IMR-90 (cell line): ENCODE data around the gene IP6K3. TPM values are rescaled to one million over a fixed set of nuclear protein-coding genes. Genes with fewer than 3 reads are reported as not detected.

Experiments used
- ATAC-seq: fragments of 200-7000 bp; cut with Tn5 transposase; 2 replicates; pipeline ENCODE4 v1.9.1; 2020; ENCODE audit warnings: low read depth, mild to moderate bottlenecking, moderate library complexity
- BruUV-seq: library from RNA; stranded (reverse); fragments of 400-500 nt; replicated peaks from 2 replicates; lab custom pipeline; 2021; lab: Mats Ljungman, UMichigan
- CTCF ChIA-PET: fragments of 300-600 bp; formaldehyde crosslinking; extraction: SDS; loops from one replicate; lab custom pipeline; 2021; ENCODE audit warnings: antibody characterized with exemption; lab: Yijun Ruan, JAX
- POLR2A ChIA-PET: fragments of 300-600 bp; sonication (Branson Sonifier 250); formaldehyde crosslinking; loops from one replicate; lab custom pipeline; 2022; ENCODE audit warnings: antibody characterized with exemption; ENCODE audit not compliant: unreplicated experiment; lab: Charles Lee
- DNase-seq: peaks from one replicate; pipeline ENCODE4 v3.0.0; 2013
- H2AFZ ChIP-seq: replicated peaks from 2 replicates; pipeline ENCODE3; 2013; ENCODE audit warnings: low read length, mild to moderate bottlenecking; ENCODE audit not compliant: poor library complexity
- H2AK5ac ChIP-seq: 2 replicates; pipeline ENCODE4 v1.6.1; 2013; ENCODE audit warnings: low read depth, low read length, inconsistent platforms
- H2AK9ac ChIP-seq: replicated peaks from 2 replicates; pipeline ENCODE3; 2013; ENCODE audit warnings: mild to moderate bottlenecking, low read depth, low read length, moderate library complexity; ENCODE audit not compliant: poor library complexity
- H2BK120ac ChIP-seq: 2 replicates; pipeline ENCODE4 v1.6.1; 2013; ENCODE audit warnings: low read depth, low read length, inconsistent platforms
- H2BK15ac ChIP-seq: 3 replicates; pipeline ENCODE4 v1.6.1; 2013; ENCODE audit warnings: low read depth, low read length, inconsistent platforms
- H2BK20ac ChIP-seq: 2 replicates; pipeline ENCODE4 v1.6.1; 2013; ENCODE audit warnings: low read depth, mild to moderate bottlenecking, inconsistent platforms, low read length, moderate library complexity
- H2BK5ac ChIP-seq: 2 replicates; pipeline ENCODE4 v1.6.1; 2013; ENCODE audit warnings: mild to moderate bottlenecking, low read depth, low read length, inconsistent platforms; ENCODE audit not compliant: poor library complexity, severe bottlenecking
- H3K14ac ChIP-seq: replicated peaks from 2 replicates; pipeline ENCODE4 v1.6.1; 2013; ENCODE audit warnings: low read depth, low read length, inconsistent platforms
- H3K18ac ChIP-seq: 2 replicates; pipeline ENCODE4 v1.6.1; 2013; ENCODE audit warnings: low read depth, low read length, control low read depth
- H3K23ac ChIP-seq: 2 replicates; pipeline ENCODE4 v1.6.1; 2013; ENCODE audit warnings: low read depth, low read length, inconsistent platforms
- H3K27ac ChIP-seq: 2 replicates; pipeline ENCODE4 v1.5.1; 2013; ENCODE audit warnings: mild to moderate bottlenecking, control low read depth, low read length; ENCODE audit not compliant: insufficient read depth
- H3K27me3 ChIP-seq: 2 replicates; pipeline ENCODE4 v1.6.1; 2013; ENCODE audit warnings: low read length; ENCODE audit not compliant: control insufficient read depth, insufficient read depth
- H3K36me3 ChIP-seq: 2 replicates; pipeline ENCODE4 v1.6.1; 2013; ENCODE audit warnings: low read length, mixed read lengths; ENCODE audit not compliant: control insufficient read depth, insufficient read depth
- H3K4ac ChIP-seq: 2 replicates; pipeline ENCODE4 v1.6.1; 2013; ENCODE audit warnings: low read depth, low read length, inconsistent platforms
- H3K4me1 ChIP-seq: 2 replicates; pipeline ENCODE4 v1.6.1; 2013; ENCODE audit warnings: low read length, mixed read lengths; ENCODE audit not compliant: control insufficient read depth, insufficient read depth
- H3K4me2 ChIP-seq: 2 replicates; pipeline ENCODE4 v1.6.1; 2013; ENCODE audit warnings: low read depth, mild to moderate bottlenecking, control low read depth, low read length, moderate library complexity
- H3K4me3 ChIP-seq: 2 replicates; pipeline ENCODE4 v1.5.1; 2013; ENCODE audit warnings: low read depth, mild to moderate bottlenecking, control low read depth, low read length, moderate library complexity; ENCODE audit not compliant: insufficient read depth
- H3K56ac ChIP-seq: 2 replicates; pipeline ENCODE4 v1.6.1; 2013; ENCODE audit warnings: low read length, inconsistent platforms; ENCODE audit not compliant: insufficient read depth; ENCODE audit errors: extremely low read depth
- H3K79me1 ChIP-seq, 2 experiments: 2 replicates each; pipeline ENCODE4 v1.6.1; 2013; ENCODE audit warnings: low read length in 2 of 2, inconsistent platforms in 1 of 2, low read depth in 1 of 2
- H3K9ac ChIP-seq: 2 replicates; pipeline ENCODE4 v1.6.1; 2013; ENCODE audit warnings: low read depth, low read length, control low read depth
- H3K9me1 ChIP-seq: 2 replicates; pipeline ENCODE4 v1.6.1; 2013; ENCODE audit warnings: low read length, inconsistent platforms; ENCODE audit not compliant: insufficient read depth
- H3K9me3 ChIP-seq: 2 replicates; pipeline ENCODE4 v1.6.1; 2013; ENCODE audit warnings: low read length; ENCODE audit not compliant: control insufficient read depth, insufficient read depth
- H4K20me1 ChIP-seq: 2 replicates; pipeline ENCODE4 v1.6.1; 2013; ENCODE audit warnings: low read length, inconsistent platforms; ENCODE audit not compliant: insufficient read depth
- H4K5ac ChIP-seq: 2 replicates; pipeline ENCODE4 v1.6.1; 2013; ENCODE audit warnings: mild to moderate bottlenecking, low read depth, low read length, control low read depth
- H4K8ac ChIP-seq, 2 experiments: 2 replicates each; pipeline ENCODE4 v1.6.1; 2013; ENCODE audit warnings: low read depth in 2 of 2, low read length in 2 of 2, control low read depth in 1 of 2, inconsistent platforms in 1 of 2
- H4K91ac ChIP-seq: 2 replicates; pipeline ENCODE4 v1.6.1; 2013; ENCODE audit warnings: low read depth, low read length, inconsistent platforms; ENCODE audit not compliant: insufficient read depth
- BHLHE40 ChIP-seq: fragments of 150-350 bp; IDR thresholded peaks from 2 replicates; pipeline ENCODE4 v1.6.1; 2016; ENCODE audit warnings: mild to moderate bottlenecking, low read depth, low read length
- CEBPB ChIP-seq: IDR thresholded peaks from 2 replicates; pipeline ENCODE4 v1.6.1; 2012; ENCODE audit warnings: low read depth, low read length, improper control_type of control experiment
- FOS ChIP-seq: fragments of 150-350 bp; IDR thresholded peaks from 2 replicates; pipeline ENCODE4 v1.6.1; 2016; ENCODE audit warnings: low read depth, low read length
- MAFK ChIP-seq: IDR thresholded peaks from 2 replicates; pipeline ENCODE4 v1.6.1; 2012; ENCODE audit warnings: low read depth, low read length, improper control_type of control experiment
- MAZ ChIP-seq: IDR thresholded peaks from 2 replicates; pipeline ENCODE4 v1.6.1; 2012; ENCODE audit warnings: low read depth, mild to moderate bottlenecking, low read length, improper control_type of control experiment, moderate library complexity, borderline replicate concordance
- MXI1 ChIP-seq: IDR thresholded peaks from 2 replicates; pipeline ENCODE4 v1.6.1; 2012; ENCODE audit warnings: low read depth, mild to moderate bottlenecking, low read length, moderate library complexity, borderline replicate concordance
- POLR2A ChIP-seq: IDR thresholded peaks from 2 replicates; pipeline ENCODE4 v1.6.1; 2012; ENCODE audit warnings: mild to moderate bottlenecking, low read depth, low read length
- RAD21 ChIP-seq: IDR thresholded peaks from 2 replicates; pipeline ENCODE4 v1.6.1; 2012; ENCODE audit warnings: low read length, improper control_type of control experiment
- RCOR1 ChIP-seq: IDR thresholded peaks from 2 replicates; pipeline ENCODE4 v1.6.1; 2012; ENCODE audit warnings: mild to moderate bottlenecking, low read length, improper control_type of control experiment; ENCODE audit not compliant: insufficient replicate concordance
- RFX5 ChIP-seq: IDR thresholded peaks from 2 replicates; pipeline ENCODE4 v1.8.0; 2012; ENCODE audit warnings: low read depth, mild to moderate bottlenecking, low read length, moderate library complexity
- SMC3 ChIP-seq: fragments of 150-350 bp; IDR thresholded peaks from 2 replicates; pipeline ENCODE4 v1.6.1; 2016; ENCODE audit warnings: low read depth, mild to moderate bottlenecking, antibody characterized with exemption, low read length, moderate library complexity
- WGBS, 2 experiments: methylation state at CpG; one replicate each; pipeline versions ENCODE4 v1.1.5 to v1.1.7; 2013; ENCODE audit warnings: missing lambda C conversion rate in 2 of 2; ENCODE audit not compliant: insufficient read length in 1 of 2; ENCODE audit errors: extremely low coverage in 2 of 2; 5-methylcytosine and 5-hydroxymethylcytosine counted together
- dilution Hi-C: fragments of 300-500 bp; cut with HindIII; formaldehyde crosslinking; loops from one replicate; pipeline ENCODE4 v1.14.3; 2018; ENCODE audit warnings: low sequenced_read_pairs; ENCODE audit not compliant: unreplicated experiment
- in situ Hi-C: fragments of 300-500 bp; cut with MboI; formaldehyde crosslinking; loops from 3 replicates; pipeline ENCODE4 v1.14.3; 2019; ENCODE audit warnings: low sequenced_read_pairs, inconsistent platforms, mixed read lengths
- intact Hi-C: fragments of 100-400 bp; cut with micrococcal nuclease; formaldehyde crosslinking; loops from 2 replicates; pipeline ENCODE4 v1.10.0; 2022
- polyA plus RNA-seq, 3 experiments: library from polyadenylated mRNA; depleted of rRNA; stranded (reverse); fragments of >200 nt; gene quantifications; 2 replicates each; pipeline ENCODE4 v1.2.3, GENCODE V29; 2012; ENCODE audit warnings: low replicate concordance in 1 of 3
- total RNA-seq: library from RNA; depleted of rRNA; stranded (reverse); fragments of >200 nt; gene quantifications from 2 replicates; pipeline ENCODE4 v1.2.3, GENCODE V29; 2012
- TF ChIP-seq, protein P1 (sequence below): fragments of 150-350 bp; IDR thresholded peaks from 2 replicates; pipeline ENCODE4 v1.6.1; 2017; ENCODE audit warnings: mild to moderate bottlenecking, antibody characterized with exemption, low read length, low read depth
- TF ChIP-seq, protein P2 (sequence below): conservative IDR thresholded peaks from 2 replicates; pipeline ENCODE4 v1.5.1; 2012; ENCODE audit warnings: mild to moderate bottlenecking, low read depth, low read length, improper control_type of control experiment
- TF ChIP-seq, protein P3 (sequence below): fragments of 150-350 bp; IDR thresholded peaks from 2 replicates; pipeline ENCODE4 v1.6.1; 2016; ENCODE audit warnings: low read depth, mild to moderate bottlenecking, low read length, moderate library complexity, borderline replicate concordance

Gene IP6K3
- total and polyA plus RNA-seq, 2 of the 4 experiments (the other 2 are of a cell fraction): 0.18 to 0.51 TPM

DNA sequence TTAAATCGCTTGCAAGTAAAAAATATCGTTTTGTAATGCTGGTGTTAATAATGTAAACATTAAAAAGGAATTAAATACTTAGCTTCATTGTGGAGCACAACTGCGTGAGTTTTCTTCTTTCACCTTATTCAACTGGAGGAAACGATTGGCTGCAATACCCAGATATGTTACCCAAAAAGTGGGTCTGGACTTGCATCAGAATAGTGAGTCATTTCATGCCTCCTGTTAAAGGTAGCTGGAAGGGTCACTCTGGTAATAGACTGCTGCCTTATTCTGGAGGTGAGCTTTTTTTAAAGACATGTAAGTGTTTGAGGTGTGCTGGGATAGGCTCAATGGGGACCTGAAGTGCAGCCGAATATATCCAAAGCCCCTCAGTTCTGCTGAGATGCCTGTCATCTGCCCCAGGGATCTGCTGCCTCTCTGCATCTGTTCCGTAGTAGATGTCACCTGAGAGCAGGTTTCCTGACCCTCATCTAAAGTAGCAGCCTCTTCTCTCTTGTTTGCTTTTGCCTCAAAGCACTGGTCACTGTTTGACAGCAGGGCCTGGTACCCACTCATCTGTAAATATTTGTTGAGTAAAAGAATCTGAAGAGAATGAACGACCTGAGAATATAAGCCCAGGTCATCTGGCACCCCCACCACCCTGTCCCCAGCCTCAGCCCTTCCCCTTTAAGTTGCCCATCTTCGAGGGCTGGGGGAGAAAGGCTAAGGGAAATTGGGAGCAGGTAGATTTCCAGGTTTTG lies 29.6 kb downstream of the IP6K3 start:
- no peak for TF ChIP-seq BHLHE40
- no peak for TF ChIP-seq CEBPB
- TF ChIP-seq, protein P1, sequence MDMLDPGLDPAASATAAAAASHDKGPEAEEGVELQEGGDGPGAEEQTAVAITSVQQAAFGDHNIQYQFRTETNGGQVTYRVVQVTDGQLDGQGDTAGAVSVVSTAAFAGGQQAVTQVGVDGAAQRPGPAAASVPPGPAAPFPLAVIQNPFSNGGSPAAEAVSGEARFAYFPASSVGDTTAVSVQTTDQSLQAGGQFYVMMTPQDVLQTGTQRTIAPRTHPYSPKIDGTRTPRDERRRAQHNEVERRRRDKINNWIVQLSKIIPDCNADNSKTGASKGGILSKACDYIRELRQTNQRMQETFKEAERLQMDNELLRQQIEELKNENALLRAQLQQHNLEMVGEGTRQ: no peak
- TF ChIP-seq RCOR1: no peak
- TF ChIP-seq, protein P2, sequence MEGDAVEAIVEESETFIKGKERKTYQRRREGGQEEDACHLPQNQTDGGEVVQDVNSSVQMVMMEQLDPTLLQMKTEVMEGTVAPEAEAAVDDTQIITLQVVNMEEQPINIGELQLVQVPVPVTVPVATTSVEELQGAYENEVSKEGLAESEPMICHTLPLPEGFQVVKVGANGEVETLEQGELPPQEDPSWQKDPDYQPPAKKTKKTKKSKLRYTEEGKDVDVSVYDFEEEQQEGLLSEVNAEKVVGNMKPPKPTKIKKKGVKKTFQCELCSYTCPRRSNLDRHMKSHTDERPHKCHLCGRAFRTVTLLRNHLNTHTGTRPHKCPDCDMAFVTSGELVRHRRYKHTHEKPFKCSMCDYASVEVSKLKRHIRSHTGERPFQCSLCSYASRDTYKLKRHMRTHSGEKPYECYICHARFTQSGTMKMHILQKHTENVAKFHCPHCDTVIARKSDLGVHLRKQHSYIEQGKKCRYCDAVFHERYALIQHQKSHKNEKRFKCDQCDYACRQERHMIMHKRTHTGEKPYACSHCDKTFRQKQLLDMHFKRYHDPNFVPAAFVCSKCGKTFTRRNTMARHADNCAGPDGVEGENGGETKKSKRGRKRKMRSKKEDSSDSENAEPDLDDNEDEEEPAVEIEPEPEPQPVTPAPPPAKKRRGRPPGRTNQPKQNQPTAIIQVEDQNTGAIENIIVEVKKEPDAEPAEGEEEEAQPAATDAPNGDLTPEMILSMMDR: no peak
- no peak for TF ChIP-seq SMC3
- TF ChIP-seq RAD21: no peak
- no peak for TF ChIP-seq RFX5
- TF ChIP-seq MAZ: no peak
- TF ChIP-seq, protein P3, sequence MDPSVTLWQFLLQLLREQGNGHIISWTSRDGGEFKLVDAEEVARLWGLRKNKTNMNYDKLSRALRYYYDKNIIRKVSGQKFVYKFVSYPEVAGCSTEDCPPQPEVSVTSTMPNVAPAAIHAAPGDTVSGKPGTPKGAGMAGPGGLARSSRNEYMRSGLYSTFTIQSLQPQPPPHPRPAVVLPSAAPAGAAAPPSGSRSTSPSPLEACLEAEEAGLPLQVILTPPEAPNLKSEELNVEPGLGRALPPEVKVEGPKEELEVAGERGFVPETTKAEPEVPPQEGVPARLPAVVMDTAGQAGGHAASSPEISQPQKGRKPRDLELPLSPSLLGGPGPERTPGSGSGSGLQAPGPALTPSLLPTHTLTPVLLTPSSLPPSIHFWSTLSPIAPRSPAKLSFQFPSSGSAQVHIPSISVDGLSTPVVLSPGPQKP: no peak
- TF ChIP-seq FOS: no peak
- TF ChIP-seq MXI1: no peak
- no peak for TF ChIP-seq MAFK
- TF ChIP-seq POLR2A: no peak
- H2BK120ac ChIP-seq: no peak overlapping the region
- no peak overlapping the region for H3K27ac ChIP-seq
- no peaks in the 10 kb centered on the region for H3K9me3 ChIP-seq
- BruUV-seq: no TSS peak
- H2BK15ac ChIP-seq: no peak overlapping the region
- dilution Hi-C loops (no loop called here), intact Hi-C loops (no loop called here), in situ Hi-C loops (loop anchor here (10.0 kb wide), 1 partner anchor 438 kb away; no protein-coding TSS in a partner anchor)
- no peak overlapping the region for H2BK20ac ChIP-seq
- H3K9me1 ChIP-seq: no peaks in the 10 kb centered on the region
- no peak overlapping the region for H4K8ac ChIP-seq
- H3K18ac ChIP-seq: no peak overlapping the region
- POLR2A ChIA-PET: no interaction called here
- H3K79me1 ChIP-seq: no peaks in the 10 kb centered on the region
- no peaks in the 10 kb centered on the region for H3K36me3 ChIP-seq
- no peak overlapping the region for H3K4ac ChIP-seq
- no peak overlapping the region for H3K4me3 ChIP-seq
- no peak overlapping the region for H2AK9ac ChIP-seq
- H3K4me2 ChIP-seq: no peak overlapping the region
- H2AFZ ChIP-seq: no peak overlapping the region
- no peak overlapping the region for H3K9ac ChIP-seq
- H3K27me3 ChIP-seq: peaks cover 47% of the 10 kb centered on the region
- no peak overlapping the region for H4K5ac ChIP-seq
- H3K23ac ChIP-seq: no peak overlapping the region
- H4K91ac ChIP-seq: no peak overlapping the region
- no peaks in the 10 kb centered on the region for H4K20me1 ChIP-seq
- H3K14ac ChIP-seq: no peak overlapping the region
- no peaks in the 10 kb centered on the region for H3K4me1 ChIP-seq
- no peak overlapping the region for H2AK5ac ChIP-seq
- CTCF ChIA-PET: interaction anchor here (0.6 kb wide), 1 partner anchor 73 kb away, joined by 3 read pairs; no protein-coding TSS in a partner anchor
- DNase-seq (no peak), ATAC-seq (no peak)
- WGBS, 2 experiments: 80% methylated on average over 2 of the region's 8 CpGs; no CpG with 5 or more reads in 1 of the 2 experiments
- no peak overlapping the region for H3K56ac ChIP-seq
- H2BK5ac ChIP-seq: no peak overlapping the region
